Right lobe of liver (tissue), 4 donors: ENCODE data around the gene CREB3L2.

ENCODE experiments used
- POLR2A ChIP-seq: fragments of 450-650 bp; IDR thresholded peaks from one replicate; pipeline ENCODE4 v1.6.1; 2017; ENCODE audit warnings: antibody characterized with exemption, mild to moderate bottlenecking
- TF ChIP-seq, protein P1 (sequence below), 4 donors: fragments of 200-600 bp in 3 of 4; fragments of 450-650 bp in 1 of 4; IDR thresholded peaks; one replicate each; pipeline versions ENCODE4 v1.5.1 to v1.8.0; 2016 to 2022; ENCODE audit warnings: antibody characterized with exemption in 4 of 4, mild to moderate bottlenecking in 2 of 4
- donor health status: DM: no; HTN: no; CAD: no.
- donor health status: DM: no; HTN: no; CAD: no.
- donor health status: DM: no; HTN: yes; CAD: no.

DNA sequence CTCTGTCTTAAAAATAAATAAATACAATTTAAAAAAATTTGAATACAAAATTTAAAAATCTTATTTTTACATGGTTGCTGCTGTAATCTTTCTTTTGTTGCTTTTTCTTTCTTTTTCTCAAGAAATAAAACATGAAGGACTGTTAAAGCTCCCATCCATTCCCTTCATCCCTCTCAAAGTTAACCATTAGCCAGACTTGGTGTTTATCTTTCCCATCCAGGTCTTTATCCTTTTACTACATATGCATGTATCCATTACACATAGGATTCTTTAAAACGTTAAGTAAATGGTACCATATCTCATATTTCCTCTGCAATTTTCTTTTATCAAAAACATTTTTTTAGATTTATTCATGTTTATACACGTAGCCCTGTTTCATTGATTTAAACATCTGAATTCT is 70.1 kb downstream of the CREB3L2 start:
- TF ChIP-seq, protein P1, sequence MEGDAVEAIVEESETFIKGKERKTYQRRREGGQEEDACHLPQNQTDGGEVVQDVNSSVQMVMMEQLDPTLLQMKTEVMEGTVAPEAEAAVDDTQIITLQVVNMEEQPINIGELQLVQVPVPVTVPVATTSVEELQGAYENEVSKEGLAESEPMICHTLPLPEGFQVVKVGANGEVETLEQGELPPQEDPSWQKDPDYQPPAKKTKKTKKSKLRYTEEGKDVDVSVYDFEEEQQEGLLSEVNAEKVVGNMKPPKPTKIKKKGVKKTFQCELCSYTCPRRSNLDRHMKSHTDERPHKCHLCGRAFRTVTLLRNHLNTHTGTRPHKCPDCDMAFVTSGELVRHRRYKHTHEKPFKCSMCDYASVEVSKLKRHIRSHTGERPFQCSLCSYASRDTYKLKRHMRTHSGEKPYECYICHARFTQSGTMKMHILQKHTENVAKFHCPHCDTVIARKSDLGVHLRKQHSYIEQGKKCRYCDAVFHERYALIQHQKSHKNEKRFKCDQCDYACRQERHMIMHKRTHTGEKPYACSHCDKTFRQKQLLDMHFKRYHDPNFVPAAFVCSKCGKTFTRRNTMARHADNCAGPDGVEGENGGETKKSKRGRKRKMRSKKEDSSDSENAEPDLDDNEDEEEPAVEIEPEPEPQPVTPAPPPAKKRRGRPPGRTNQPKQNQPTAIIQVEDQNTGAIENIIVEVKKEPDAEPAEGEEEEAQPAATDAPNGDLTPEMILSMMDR (IDR thresholded peaks at IDR 0.05), result no peak
- no peak for TF ChIP-seq POLR2A
